HepG2 (cell line): Measurements from ENCODE around the gene ZNF674. TPM values are rescaled to one million over a fixed set of nuclear protein-coding genes. Genes with fewer than 3 reads are reported as not detected.

Source experiments
- DNMT1 ChIP-seq: sonication (generic); formaldehyde crosslinking; IDR thresholded peaks from 2 replicates; pipeline ENCODE4 v1.5.1; 2020; ENCODE audit warnings: mild to moderate bottlenecking, missing genetic modification reagents
- FOSL1 ChIP-seq: sonication (generic); formaldehyde crosslinking; IDR thresholded peaks from 2 replicates; pipeline ENCODE4 v1.9.0; 2021; ENCODE audit warnings: missing genetic modification reagents, borderline replicate concordance
- HNF4G ChIP-seq, 2 experiments: sonication (generic) in 1 of 2; formaldehyde crosslinking in 1 of 2; IDR thresholded peaks; 2 replicates each; pipeline versions ENCODE4 v1.4.0 to v1.6.1; 2011 to 2020; ENCODE audit warnings: borderline replicate concordance in 2 of 2, low read depth in 2 of 2, mild to moderate bottlenecking in 2 of 2, low read length in 1 of 2, missing genetic modification reagents in 1 of 2, moderate library complexity in 1 of 2
- JDP2 ChIP-seq: sonication (generic); formaldehyde crosslinking; IDR thresholded peaks from 2 replicates; pipeline ENCODE4 v1.8.1; 2022; ENCODE audit warnings: missing genetic modification reagents, borderline replicate concordance
- MLLT10 ChIP-seq: sonication (generic); formaldehyde crosslinking; IDR thresholded peaks from 2 replicates; pipeline ENCODE4 v1.4.0; 2020; ENCODE audit warnings: missing genetic modification reagents
- POLR2G ChIP-seq: fragments of 200-400 bp; formaldehyde crosslinking; IDR thresholded peaks from 2 replicates; pipeline ENCODE4 v1.6.1; 2018; ENCODE audit warnings: mild to moderate bottlenecking, low read depth, low read length, moderate library complexity
- RBM22 ChIP-seq: fragments of 200-400 bp; formaldehyde crosslinking; optimal IDR thresholded peaks from 2 replicates; pipeline ENCODE3; 2017; ENCODE audit warnings: mild to moderate bottlenecking, low read length, moderate library complexity
- ZBTB1 ChIP-seq: sonication (generic); formaldehyde crosslinking; IDR thresholded peaks from 2 replicates; pipeline ENCODE4 v1.4.0; 2020; ENCODE audit warnings: missing genetic modification reagents, borderline replicate concordance
- ZNF12 ChIP-seq: sonication (generic); formaldehyde crosslinking; IDR thresholded peaks from 2 replicates; pipeline ENCODE4 v1.5.0; 2020; ENCODE audit warnings: missing genetic modification reagents
- ZNF121 ChIP-seq: sonication (generic); formaldehyde crosslinking; IDR thresholded peaks from 2 replicates; pipeline ENCODE4 v1.5.0; 2020; ENCODE audit warnings: mild to moderate bottlenecking, missing genetic modification reagents
- ZNF441 ChIP-seq: sonication (generic); formaldehyde crosslinking; IDR thresholded peaks from 2 replicates; pipeline ENCODE4 v1.7.0; 2021; ENCODE audit warnings: missing genetic modification reagents, borderline replicate concordance
- ZNF547 ChIP-seq: sonication (generic); formaldehyde crosslinking; IDR thresholded peaks from 2 replicates; pipeline ENCODE4 v1.5.1; 2020; ENCODE audit warnings: mild to moderate bottlenecking, missing genetic modification reagents
- ZNF605 ChIP-seq: sonication (generic); formaldehyde crosslinking; IDR thresholded peaks from 2 replicates; pipeline ENCODE4 v1.8.0; 2022; ENCODE audit warnings: mild to moderate bottlenecking, missing genetic modification reagents
- ZNF670 ChIP-seq: sonication (generic); formaldehyde crosslinking; IDR thresholded peaks from 2 replicates; pipeline ENCODE4 v1.8.0; 2022; ENCODE audit warnings: mild to moderate bottlenecking, missing genetic modification reagents, borderline replicate concordance
- ZNF777 ChIP-seq: sonication (generic); formaldehyde crosslinking; IDR thresholded peaks from 2 replicates; pipeline ENCODE4 v1.4.0; 2020; ENCODE audit warnings: missing genetic modification reagents
- polyA plus RNA-seq, 8 experiments: library from polyadenylated mRNA; depleted of rRNA in 3 of 8; stranded (reverse) in 7 of 8; unstranded in 1 of 8; fragments of >200 nt; fragmentation: Illumina TruSeq in 4 of 8; extraction: Trizol in 4 of 8; gene quantifications; 2 replicates each; pipeline versions ENCODE4 v1.2.1 to v1.2.3, GENCODE V29; 2011 to 2016; ENCODE audit warnings: low read depth in 4 of 8, missing spikeins in 1 of 8, mixed read lengths in 1 of 8; ENCODE audit not compliant: insufficient read depth in 1 of 8
- total RNA-seq, 5 experiments: library from RNA; depleted of rRNA; stranded (reverse); fragments of >200 nt; fragmentation: Illumina TruSeq; extraction: Trizol; gene quantifications; 2 replicates each; pipeline ENCODE4 v1.2.3, GENCODE V29; 2016; ENCODE audit warnings: low read depth in 1 of 5
- TF ChIP-seq, protein P1 (sequence below): sonication (generic); formaldehyde crosslinking; IDR thresholded peaks from 2 replicates; pipeline ENCODE4 v1.5.0; 2020; ENCODE audit warnings: missing genetic modification reagents, mild to moderate bottlenecking, borderline replicate concordance
- TF ChIP-seq, protein P2 (sequence below): sonication (generic); formaldehyde crosslinking; IDR thresholded peaks from 2 replicates; pipeline ENCODE4 v1.4.0; 2020; ENCODE audit warnings: missing genetic modification reagents
- TF ChIP-seq, protein P3 (sequence below): sonication (generic); formaldehyde crosslinking; IDR thresholded peaks from 2 replicates; pipeline ENCODE4 v1.4.0; 2020; ENCODE audit warnings: missing genetic modification reagents

The ZNF674 gene
- total and polyA plus RNA-seq, 2 of the 13 experiments (the other 11 are each of a cell fraction or from before 2014, with no cell fraction given), result 2.9 to 3.5 TPM

DNA sequence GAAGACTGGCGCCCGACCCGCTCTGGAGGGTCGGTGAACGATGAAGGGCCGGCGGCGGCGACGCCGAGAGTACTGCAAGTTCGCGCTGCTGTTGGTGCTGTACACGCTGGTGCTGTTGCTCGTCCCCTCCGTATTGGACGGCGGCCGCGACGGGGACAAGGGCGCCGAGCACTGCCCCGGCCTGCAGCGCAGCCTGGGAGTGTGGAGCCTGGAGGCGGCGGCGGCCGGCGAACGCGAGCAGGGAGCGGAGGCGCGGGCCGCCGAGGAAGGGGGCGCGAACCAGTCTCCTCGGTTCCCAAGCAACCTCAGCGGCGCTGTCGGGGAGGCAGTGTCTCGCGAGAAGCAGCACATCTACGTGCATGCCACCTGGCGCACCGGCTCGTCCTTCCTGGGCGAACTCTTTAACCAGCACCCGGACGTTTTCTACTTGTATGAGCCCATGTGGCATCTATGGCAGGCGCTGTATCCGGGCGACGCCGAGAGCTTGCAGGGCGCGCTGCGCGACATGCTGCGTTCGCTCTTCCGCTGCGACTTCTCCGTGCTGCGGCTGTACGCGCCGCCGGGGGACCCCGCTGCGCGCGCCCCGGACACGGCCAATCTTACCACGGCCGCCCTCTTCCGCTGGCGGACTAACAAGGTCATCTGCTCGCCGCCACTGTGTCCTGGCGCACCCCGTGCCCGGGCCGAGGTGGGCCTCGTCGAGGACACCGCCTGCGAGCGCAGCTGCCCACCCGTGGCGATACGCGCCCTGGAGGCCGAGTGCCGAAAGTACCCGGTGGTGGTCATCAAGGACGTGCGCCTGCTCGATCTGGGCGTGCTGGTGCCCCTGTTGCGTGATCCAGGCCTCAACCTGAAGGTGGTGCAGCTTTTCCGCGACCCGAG, 28.9 kb upstream of the ZNF674 start (continued):
- TF ChIP-seq HNF4G (IDR thresholded peaks at IDR 0.05; ENCODE audit: borderline replicate concordance, low read depth, low read length) (no peak), HNF4G (CRISPR knock-in tag; IDR thresholded peaks at IDR 0.05; ENCODE audit: borderline replicate concordance, low read depth) (no peak), ZNF547 (no peak), ZNF777 (peak; percentile 99), JDP2 (CRISPR knock-in tag) (no peak), ZNF605 (no peak), ZNF441 (CRISPR knock-in tag) (no peak), POLR2G (no peak; the same call in 1 of the 2 replicates), ZBTB1 (CRISPR knock-in tag) (no peak), DNMT1 (no peak), ZNF670 (no peak), ZNF121 (CRISPR knock-in tag) (no peak), FOSL1 (no peak), RBM22 (no peak), ZNF12 (CRISPR knock-in tag) (no peak), MLLT10 (CRISPR knock-in tag) (no peak)
- TF ChIP-seq, protein P1, sequence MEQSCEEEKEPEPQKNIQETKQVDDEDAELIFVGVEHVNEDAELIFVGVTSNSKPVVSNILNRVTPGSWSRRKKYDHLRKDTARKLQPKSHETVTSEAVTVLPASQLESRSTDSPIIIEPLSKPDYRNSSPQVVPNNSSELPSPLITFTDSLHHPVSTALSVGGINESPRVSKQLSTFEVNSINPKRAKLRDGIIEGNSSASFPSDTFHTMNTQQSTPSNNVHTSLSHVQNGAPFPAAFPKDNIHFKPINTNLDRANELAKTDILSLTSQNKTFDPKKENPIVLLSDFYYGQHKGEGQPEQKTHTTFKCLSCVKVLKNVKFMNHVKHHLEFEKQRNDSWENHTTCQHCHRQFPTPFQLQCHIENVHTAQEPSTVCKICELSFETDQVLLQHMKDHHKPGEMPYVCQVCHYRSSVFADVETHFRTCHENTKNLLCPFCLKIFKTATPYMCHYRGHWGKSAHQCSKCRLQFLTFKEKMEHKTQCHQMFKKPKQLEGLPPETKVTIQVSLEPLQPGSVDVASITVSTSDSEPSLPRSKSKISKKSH, result no peak
- TF ChIP-seq, protein P2, sequence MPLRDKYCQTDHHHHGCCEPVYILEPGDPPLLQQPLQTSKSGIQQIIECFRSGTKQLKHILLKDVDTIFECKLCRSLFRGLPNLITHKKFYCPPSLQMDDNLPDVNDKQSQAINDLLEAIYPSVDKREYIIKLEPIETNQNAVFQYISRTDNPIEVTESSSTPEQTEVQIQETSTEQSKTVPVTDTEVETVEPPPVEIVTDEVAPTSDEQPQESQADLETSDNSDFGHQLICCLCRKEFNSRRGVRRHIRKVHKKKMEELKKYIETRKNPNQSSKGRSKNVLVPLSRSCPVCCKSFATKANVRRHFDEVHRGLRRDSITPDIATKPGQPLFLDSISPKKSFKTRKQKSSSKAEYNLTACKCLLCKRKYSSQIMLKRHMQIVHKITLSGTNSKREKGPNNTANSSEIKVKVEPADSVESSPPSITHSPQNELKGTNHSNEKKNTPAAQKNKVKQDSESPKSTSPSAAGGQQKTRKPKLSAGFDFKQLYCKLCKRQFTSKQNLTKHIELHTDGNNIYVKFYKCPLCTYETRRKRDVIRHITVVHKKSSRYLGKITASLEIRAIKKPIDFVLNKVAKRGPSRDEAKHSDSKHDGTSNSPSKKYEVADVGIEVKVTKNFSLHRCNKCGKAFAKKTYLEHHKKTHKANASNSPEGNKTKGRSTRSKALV, result peak; percentile 72; the same call in 1 of the 2 replicates
- TF ChIP-seq, protein P3, sequence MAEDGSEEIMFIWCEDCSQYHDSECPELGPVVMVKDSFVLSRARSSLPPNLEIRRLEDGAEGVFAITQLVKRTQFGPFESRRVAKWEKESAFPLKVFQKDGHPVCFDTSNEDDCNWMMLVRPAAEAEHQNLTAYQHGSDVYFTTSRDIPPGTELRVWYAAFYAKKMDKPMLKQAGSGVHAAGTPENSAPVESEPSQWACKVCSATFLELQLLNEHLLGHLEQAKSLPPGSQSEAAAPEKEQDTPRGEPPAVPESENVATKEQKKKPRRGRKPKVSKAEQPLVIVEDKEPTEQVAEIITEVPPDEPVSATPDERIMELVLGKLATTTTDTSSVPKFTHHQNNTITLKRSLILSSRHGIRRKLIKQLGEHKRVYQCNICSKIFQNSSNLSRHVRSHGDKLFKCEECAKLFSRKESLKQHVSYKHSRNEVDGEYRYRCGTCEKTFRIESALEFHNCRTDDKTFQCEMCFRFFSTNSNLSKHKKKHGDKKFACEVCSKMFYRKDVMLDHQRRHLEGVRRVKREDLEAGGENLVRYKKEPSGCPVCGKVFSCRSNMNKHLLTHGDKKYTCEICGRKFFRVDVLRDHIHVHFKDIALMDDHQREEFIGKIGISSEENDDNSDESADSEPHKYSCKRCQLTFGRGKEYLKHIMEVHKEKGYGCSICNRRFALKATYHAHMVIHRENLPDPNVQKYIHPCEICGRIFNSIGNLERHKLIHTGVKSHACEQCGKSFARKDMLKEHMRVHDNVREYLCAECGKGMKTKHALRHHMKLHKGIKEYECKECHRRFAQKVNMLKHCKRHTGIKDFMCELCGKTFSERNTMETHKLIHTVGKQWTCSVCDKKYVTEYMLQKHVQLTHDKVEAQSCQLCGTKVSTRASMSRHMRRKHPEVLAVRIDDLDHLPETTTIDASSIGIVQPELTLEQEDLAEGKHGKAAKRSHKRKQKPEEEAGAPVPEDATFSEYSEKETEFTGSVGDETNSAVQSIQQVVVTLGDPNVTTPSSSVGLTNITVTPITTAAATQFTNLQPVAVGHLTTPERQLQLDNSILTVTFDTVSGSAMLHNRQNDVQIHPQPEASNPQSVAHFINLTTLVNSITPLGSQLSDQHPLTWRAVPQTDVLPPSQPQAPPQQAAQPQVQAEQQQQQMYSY (CRISPR knock-in tag), result no peak
